Caco-2 (cell line): Measurements from ENCODE around the gene TFB1M. TPM values are rescaled to one million over a fixed set of nuclear protein-coding genes. Genes with fewer than 3 reads are reported as not detected.

Experiments used
- BruUV-seq: library from RNA; stranded (reverse); fragments of 400-500 nt; replicated peaks from 2 replicates; lab custom pipeline; 2021; lab: Mats Ljungman, UMichigan
- CTCF ChIA-PET: fragments of 300-600 bp; sonication (Branson Sonifier 250); formaldehyde crosslinking; loops from one replicate; lab custom pipeline; 2022; ENCODE audit warnings: antibody characterized with exemption; lab: Charles Lee
- POLR2A ChIA-PET: fragments of 300-600 bp; sonication (Branson Sonifier 250); formaldehyde crosslinking; loops from one replicate; lab custom pipeline; 2022; ENCODE audit warnings: antibody characterized with exemption; lab: Charles Lee
- DNase-seq, 2 experiments: peaks; one replicate each; pipeline versions ENCODE4 v3.0.0 to v3.0.0-alpha.2; 2020 to 2022
- H3K27me3 ChIP-seq: replicated peaks from 2 replicates; pipeline ENCODE4 v1.6.0; 2011; ENCODE audit warnings: low read length; ENCODE audit not compliant: control insufficient read depth, insufficient read depth
- H3K36me3 ChIP-seq: 2 replicates; pipeline ENCODE4 v1.5.1; 2011; ENCODE audit warnings: low read length; ENCODE audit not compliant: control insufficient read depth, insufficient read depth
- H3K4me1 ChIP-seq: fragments of 250-450 bp; sonication (Bioruptor Pico); 2 replicates; pipeline ENCODE4 v1.5.1; 2020; ENCODE audit warnings: mild to moderate bottlenecking
- H3K4me3 ChIP-seq: 2 replicates; pipeline ENCODE4 v1.5.1; 2011; ENCODE audit warnings: low read depth, mild to moderate bottlenecking, control low read depth, low read length
- H3K9me3 ChIP-seq: fragments of 250-450 bp; sonication (Bioruptor Pico); 2 replicates; pipeline ENCODE4 v1.5.1; 2020; ENCODE audit warnings: mild to moderate bottlenecking, moderate library complexity
- H3K27ac Mint-ChIP-seq: one replicate; pipeline ENCODE4 v1.8.0; 2022; ENCODE audit warnings: mixed read lengths; ENCODE audit not compliant: unreplicated experiment
- H3K27me3 Mint-ChIP-seq: one replicate; pipeline ENCODE4 v1.8.0; 2022; ENCODE audit warnings: mixed read lengths; ENCODE audit not compliant: insufficient read depth, unreplicated experiment
- H3K36me3 Mint-ChIP-seq: one replicate; pipeline ENCODE4 v1.8.0; 2022; ENCODE audit warnings: mild to moderate bottlenecking, mixed read lengths; ENCODE audit not compliant: insufficient read depth, unreplicated experiment
- H3K4me1 Mint-ChIP-seq: one replicate; pipeline ENCODE4 v1.8.0; 2022; ENCODE audit warnings: low read depth, mixed read lengths; ENCODE audit not compliant: unreplicated experiment
- H3K4me3 Mint-ChIP-seq: one replicate; pipeline ENCODE4 v1.8.0; 2022; ENCODE audit warnings: mild to moderate bottlenecking, moderate library complexity, mixed read lengths; ENCODE audit not compliant: unreplicated experiment
- H3K9me3 Mint-ChIP-seq: one replicate; pipeline ENCODE4 v1.8.0; 2022; ENCODE audit warnings: mixed read lengths; ENCODE audit not compliant: unreplicated experiment
- intact Hi-C: fragments of 100-400 bp; cut with micrococcal nuclease; formaldehyde crosslinking; loops from one replicate; pipeline ENCODE4 v1.10.0; 2022; ENCODE audit not compliant: unreplicated experiment
- total RNA-seq: library from RNA; stranded (reverse); gene quantifications from 2 replicates; pipeline ENCODE4 v1.2.3, GENCODE V29; 2022
- TF ChIP-seq, protein P1 (sequence below), 2 experiments: fragments of 200-600 bp in 1 of 2; IDR thresholded peaks; 1 replicate in 1 of 2; 2 replicates in 1 of 2; pipeline versions ENCODE4 v1.5.1 to v1.8.0; 2011 to 2022; ENCODE audit warnings: antibody characterized with exemption in 1 of 2, control low read depth in 1 of 2, inconsistent platforms in 1 of 2, low read depth in 1 of 2, low read length in 1 of 2, mild to moderate bottlenecking in 1 of 2, moderate library complexity in 1 of 2; ENCODE audit not compliant: insufficient read depth in 1 of 2, severe bottlenecking in 1 of 2, unreplicated experiment in 1 of 2

TFB1M gene
- total RNA-seq, 1 experiment from 2014 or later, result 35.7 TPM

DNA sequence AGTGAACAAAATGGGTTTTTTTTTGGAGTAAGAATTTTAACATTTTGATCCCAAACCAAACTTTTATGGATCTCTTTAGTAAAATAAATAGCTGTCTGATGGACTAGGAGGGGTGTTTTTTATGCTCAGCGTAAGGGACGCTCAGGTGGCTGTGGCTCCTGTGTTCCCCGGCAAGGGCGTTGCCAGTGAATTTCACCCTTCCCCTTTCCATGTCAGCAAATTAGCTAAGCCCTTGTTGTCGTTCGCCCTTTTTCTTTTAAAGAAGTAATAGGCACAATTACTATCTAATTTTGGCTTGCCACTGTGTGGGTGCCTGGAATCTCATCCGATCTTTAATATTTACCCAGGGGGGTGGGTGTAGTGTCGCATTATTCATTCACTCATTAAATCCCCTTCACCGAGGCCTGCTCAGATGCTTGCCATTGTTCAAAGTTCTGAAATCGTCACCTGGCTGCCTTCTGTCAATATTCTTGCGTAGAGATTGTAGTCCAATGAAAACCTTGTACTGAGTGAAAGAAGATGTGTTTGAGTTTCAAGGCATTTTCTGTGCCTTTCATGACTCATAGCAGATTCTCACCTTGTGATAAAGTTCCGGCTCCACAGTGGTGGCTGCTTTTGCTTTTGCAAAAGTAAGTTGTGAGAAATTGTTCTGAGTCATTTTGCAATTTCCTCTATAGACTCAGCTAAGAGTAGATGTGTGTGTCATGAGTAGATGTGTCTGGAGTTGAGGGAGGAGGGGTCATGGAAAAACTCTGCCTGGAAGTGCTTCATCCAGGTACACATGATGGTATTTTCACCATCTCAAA is 90.4 kb downstream of the TFB1M start:
- TSS peak; percentile 95 for BruUV-seq

DNA sequence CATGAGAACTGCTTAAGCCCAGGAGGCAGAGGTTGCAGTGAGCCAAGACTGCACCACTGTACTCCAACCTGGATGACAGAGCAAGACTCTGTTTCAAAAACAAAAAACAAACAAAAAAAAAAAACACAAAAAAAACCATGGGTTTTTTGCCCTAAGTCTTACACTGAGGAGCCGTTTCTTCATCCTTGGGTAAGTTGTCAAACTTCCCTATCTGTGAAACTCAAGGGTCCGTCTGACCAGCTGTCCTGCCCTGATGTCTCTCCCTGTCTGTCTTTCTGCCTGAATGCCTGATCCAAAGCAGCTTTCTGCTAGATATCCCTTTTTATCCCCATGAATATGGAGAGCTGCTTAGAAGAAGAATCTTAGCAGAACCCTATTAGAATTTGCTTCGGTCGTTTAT is 91.8 kb downstream of the TFB1M start:
- intact Hi-C loops, result no loop called here
- ChIA-PET POLR2A (interaction anchor here (1.1 kb wide), 1 partner anchor 37 kb away, joined by 4 read pairs; no protein-coding TSS in a partner anchor), CTCF (interaction anchor here (1.0 kb wide), 1 partner anchor 45 kb away, joined by 3 read pairs; no protein-coding TSS in a partner anchor)
- Mint-ChIP-seq H3K9me3 (no peaks in the 10 kb centered on the region), H3K36me3 (no peaks in the 10 kb centered on the region), H3K4me3 (no peak overlapping the region), H3K27me3 (no peaks in the 10 kb centered on the region), H3K27ac (peak overlapping the region; percentile 29), H3K4me1 (peaks cover 19% of the 10 kb centered on the region)
- TF ChIP-seq, protein P1, sequence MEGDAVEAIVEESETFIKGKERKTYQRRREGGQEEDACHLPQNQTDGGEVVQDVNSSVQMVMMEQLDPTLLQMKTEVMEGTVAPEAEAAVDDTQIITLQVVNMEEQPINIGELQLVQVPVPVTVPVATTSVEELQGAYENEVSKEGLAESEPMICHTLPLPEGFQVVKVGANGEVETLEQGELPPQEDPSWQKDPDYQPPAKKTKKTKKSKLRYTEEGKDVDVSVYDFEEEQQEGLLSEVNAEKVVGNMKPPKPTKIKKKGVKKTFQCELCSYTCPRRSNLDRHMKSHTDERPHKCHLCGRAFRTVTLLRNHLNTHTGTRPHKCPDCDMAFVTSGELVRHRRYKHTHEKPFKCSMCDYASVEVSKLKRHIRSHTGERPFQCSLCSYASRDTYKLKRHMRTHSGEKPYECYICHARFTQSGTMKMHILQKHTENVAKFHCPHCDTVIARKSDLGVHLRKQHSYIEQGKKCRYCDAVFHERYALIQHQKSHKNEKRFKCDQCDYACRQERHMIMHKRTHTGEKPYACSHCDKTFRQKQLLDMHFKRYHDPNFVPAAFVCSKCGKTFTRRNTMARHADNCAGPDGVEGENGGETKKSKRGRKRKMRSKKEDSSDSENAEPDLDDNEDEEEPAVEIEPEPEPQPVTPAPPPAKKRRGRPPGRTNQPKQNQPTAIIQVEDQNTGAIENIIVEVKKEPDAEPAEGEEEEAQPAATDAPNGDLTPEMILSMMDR (IDR thresholded peaks at IDR 0.05; ENCODE audit: insufficient read depth in 1 of 2, low read depth in 1 of 2, low read length in 1 of 2, severe bottlenecking in 1 of 2, unreplicated experiment in 1 of 2), result no peak
- DNase-seq, result no peak
- Histone ChIP-seq H3K36me3 (no peaks in the 10 kb centered on the region), H3K9me3 (no peaks in the 10 kb centered on the region; the same call in none of the 2 replicates), H3K27me3 (no peaks in the 10 kb centered on the region), H3K4me3 (no peak overlapping the region), H3K4me1 (peaks cover 17% of the 10 kb centered on the region)
- no TSS peak for BruUV-seq

More for the DNA sequence above, 90.4 kb downstream of the TFB1M start:
- Histone ChIP-seq H3K27me3 (no peaks in the 10 kb centered on the region), H3K4me3 (peak overlapping the region; percentile 29), H3K36me3 (no peaks in the 10 kb centered on the region), H3K4me1 (peaks cover 17% of the 10 kb centered on the region), H3K9me3 (no peaks in the 10 kb centered on the region; the same call in none of the 2 replicates)
- ChIA-PET CTCF (no interaction called here), POLR2A (interaction anchor here (0.7 kb wide), 1 partner anchor 24 kb away, joined by 3 read pairs; no protein-coding TSS in a partner anchor)
- H3K4me3 Mint-ChIP-seq, result peak overlapping the region; percentile 65
- no peaks in the 10 kb centered on the region for H3K9me3 Mint-ChIP-seq
- TF ChIP-seq, protein P1 (IDR thresholded peaks at IDR 0.05; ENCODE audit: insufficient read depth in 1 of 2, low read depth in 1 of 2, low read length in 1 of 2, severe bottlenecking in 1 of 2, unreplicated experiment in 1 of 2), result no peak
- DNase-seq, result peak; percentile 58 to 67
- intact Hi-C loops, result loop anchor here (1.0 kb wide), 3 partner anchors 23 to 39 kb away; no protein-coding TSS in a partner anchor
- H3K4me1 Mint-ChIP-seq, result peaks cover 19% of the 10 kb centered on the region
- no peaks in the 10 kb centered on the region for H3K27me3 Mint-ChIP-seq
- H3K27ac Mint-ChIP-seq, result peak overlapping the region; percentile 93
- no peaks in the 10 kb centered on the region for H3K36me3 Mint-ChIP-seq

DNA sequence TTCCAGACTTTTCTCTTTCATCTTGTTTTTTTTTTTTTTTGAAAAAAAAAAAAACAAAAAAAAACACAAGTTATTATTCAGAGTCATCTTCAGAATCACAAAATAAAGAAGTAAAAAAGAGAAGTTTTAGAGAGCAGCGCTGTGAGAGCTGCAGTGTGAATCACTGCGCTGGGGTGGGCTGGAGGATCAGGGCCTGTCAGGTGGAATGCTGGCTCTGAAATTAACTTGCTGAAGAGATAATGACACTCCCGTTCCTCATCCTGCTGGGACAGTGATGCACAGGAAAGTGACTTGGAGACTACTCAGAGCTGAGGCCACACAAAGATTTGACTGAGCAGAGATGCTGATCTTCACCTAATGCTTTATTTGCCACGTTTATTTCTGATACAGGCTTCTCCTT is 93.2 kb downstream of the TFB1M start:
- ChIA-PET POLR2A (no interaction called here), CTCF (interaction anchor here (0.5 kb wide), 1 partner anchor 9 kb away, joined by 3 read pairs; no protein-coding TSS in a partner anchor)
- BruUV-seq, result no TSS peak
- Mint-ChIP-seq H3K9me3 (no peaks in the 10 kb centered on the region), H3K27ac (peak overlapping the region; percentile 74), H3K4me1 (peaks cover 25% of the 10 kb centered on the region), H3K36me3 (no peaks in the 10 kb centered on the region), H3K4me3 (no peak overlapping the region), H3K27me3 (no peaks in the 10 kb centered on the region)
- intact Hi-C loops, result no loop called here
- H3K27me3 ChIP-seq, result no peaks in the 10 kb centered on the region
- TF ChIP-seq, protein P1 (IDR thresholded peaks at IDR 0.05; ENCODE audit: insufficient read depth in 1 of 2, low read depth in 1 of 2, low read length in 1 of 2, severe bottlenecking in 1 of 2, unreplicated experiment in 1 of 2), result no peak
- peaks cover 17% of the 10 kb centered on the region for H3K4me1 ChIP-seq
- no peaks in the 10 kb centered on the region for H3K9me3 ChIP-seq
- no peak for DNase-seq
- H3K36me3 ChIP-seq, result no peaks in the 10 kb centered on the region
- H3K4me3 ChIP-seq, result no peak overlapping the region
